Measurements from ENCODE around the gene CTNNA3. TPM values are rescaled to one million over a fixed set of nuclear protein-coding genes. Genes with fewer than 3 reads are reported as not detected.

CTNNA3 gene
- total RNA-seq, 2 donors from 2014 or later: 0.37 to 1.1 TPM

DNA sequence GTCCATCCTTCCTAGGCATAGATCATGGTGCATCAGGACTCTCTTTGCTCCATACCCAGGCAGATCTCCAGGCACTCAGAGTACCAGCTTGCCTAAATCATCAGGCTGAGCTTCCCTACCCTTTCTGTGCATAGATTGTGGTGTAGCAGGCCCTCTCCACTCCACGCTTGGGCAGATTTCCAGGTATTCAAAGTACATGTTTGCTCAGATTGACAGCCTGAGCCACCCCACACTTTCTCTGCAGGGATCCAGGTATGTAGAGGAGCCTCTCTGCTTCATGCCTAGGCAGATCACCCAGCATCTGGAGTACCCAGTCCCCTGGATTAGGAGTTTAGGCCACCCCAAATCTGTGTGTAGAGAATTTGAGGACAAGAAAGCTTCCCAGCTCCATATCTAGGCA lies 1727.6 kb downstream of the CTNNA3 start:
- Histone ChIP-seq H3K9ac (ENCODE audit: low read depth in 2 of 2, low read length in 2 of 2) (no peak overlapping the region), H3K4me3 (no peak overlapping the region), H3K36me3 (no peaks in the 10 kb centered on the region), H3K9me3 (no peaks in the 10 kb centered on the region), H3K4me1 (no peaks in the 10 kb centered on the region), H3K27ac (no peak overlapping the region), H3K27me3 (no peaks in the 10 kb centered on the region)
- intact Hi-C loops (cut with DNase I): no loop called here
- TF ChIP-seq, protein P1, sequence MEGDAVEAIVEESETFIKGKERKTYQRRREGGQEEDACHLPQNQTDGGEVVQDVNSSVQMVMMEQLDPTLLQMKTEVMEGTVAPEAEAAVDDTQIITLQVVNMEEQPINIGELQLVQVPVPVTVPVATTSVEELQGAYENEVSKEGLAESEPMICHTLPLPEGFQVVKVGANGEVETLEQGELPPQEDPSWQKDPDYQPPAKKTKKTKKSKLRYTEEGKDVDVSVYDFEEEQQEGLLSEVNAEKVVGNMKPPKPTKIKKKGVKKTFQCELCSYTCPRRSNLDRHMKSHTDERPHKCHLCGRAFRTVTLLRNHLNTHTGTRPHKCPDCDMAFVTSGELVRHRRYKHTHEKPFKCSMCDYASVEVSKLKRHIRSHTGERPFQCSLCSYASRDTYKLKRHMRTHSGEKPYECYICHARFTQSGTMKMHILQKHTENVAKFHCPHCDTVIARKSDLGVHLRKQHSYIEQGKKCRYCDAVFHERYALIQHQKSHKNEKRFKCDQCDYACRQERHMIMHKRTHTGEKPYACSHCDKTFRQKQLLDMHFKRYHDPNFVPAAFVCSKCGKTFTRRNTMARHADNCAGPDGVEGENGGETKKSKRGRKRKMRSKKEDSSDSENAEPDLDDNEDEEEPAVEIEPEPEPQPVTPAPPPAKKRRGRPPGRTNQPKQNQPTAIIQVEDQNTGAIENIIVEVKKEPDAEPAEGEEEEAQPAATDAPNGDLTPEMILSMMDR (IDR thresholded peaks at IDR 0.05): no peak
- DNase-seq: no peak

DNA sequence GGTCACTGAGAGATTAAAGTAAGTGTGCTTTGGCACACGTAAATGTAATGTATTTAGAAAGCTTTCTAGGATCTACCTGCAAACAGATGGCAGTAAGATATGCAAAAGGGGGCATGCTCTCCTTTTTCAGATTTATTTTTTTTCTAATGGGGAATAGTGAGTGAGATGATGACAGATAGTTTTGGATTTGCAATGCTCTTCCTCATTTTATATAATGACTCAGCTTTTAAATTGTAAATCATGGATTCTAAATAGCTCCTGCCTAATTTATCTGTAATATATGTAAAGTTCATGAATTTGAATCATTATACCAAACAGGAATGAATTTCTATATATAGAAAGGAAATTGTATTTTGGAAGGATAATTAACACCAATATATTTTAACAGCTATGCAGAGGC lies 1731.8 kb downstream of the CTNNA3 start:
- Histone ChIP-seq H3K36me3 (no peaks in the 10 kb centered on the region), H3K9ac (ENCODE audit: low read depth in 2 of 2, low read length in 2 of 2) (no peak overlapping the region), H3K4me1 (no peaks in the 10 kb centered on the region), H3K9me3 (no peaks in the 10 kb centered on the region), H3K4me3 (no peak overlapping the region), H3K27ac (no peak overlapping the region), H3K27me3 (no peaks in the 10 kb centered on the region)
- DNase-seq: no peak
- intact Hi-C loops (cut with DNase I): no loop called here
- TF ChIP-seq, protein P1 (IDR thresholded peaks at IDR 0.05): no peak

DNA sequence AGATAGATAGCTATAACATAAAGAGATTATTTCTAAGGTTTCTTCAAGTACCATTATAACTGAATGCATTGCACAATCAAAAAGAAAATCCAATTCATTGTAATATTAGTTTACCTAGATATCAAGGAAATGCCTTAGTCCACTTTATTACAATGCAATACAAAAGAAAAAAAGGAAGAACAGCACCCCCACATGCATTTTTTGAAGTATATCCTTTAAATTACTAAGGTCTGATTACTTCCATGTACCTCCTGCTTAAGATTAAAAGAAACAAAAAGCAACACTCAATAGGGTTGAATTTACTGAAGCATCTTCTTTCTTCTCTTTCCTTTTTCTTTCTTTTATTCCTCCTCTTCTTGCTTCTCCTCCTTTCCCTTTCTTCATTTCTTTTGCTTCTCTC lies 1743.9 kb downstream of the CTNNA3 start:
- Histone ChIP-seq H3K4me3 (no peak overlapping the region), H3K36me3 (no peaks in the 10 kb centered on the region), H3K9ac (ENCODE audit: low read depth in 2 of 2, low read length in 2 of 2) (no peak overlapping the region), H3K9me3 (no peaks in the 10 kb centered on the region), H3K27ac (no peak overlapping the region), H3K27me3 (no peaks in the 10 kb centered on the region), H3K4me1 (no peaks in the 10 kb centered on the region)
- intact Hi-C loops (cut with DNase I): no loop called here
- TF ChIP-seq, protein P1 (IDR thresholded peaks at IDR 0.05): no peak
- DNase-seq: no peak

DNA sequence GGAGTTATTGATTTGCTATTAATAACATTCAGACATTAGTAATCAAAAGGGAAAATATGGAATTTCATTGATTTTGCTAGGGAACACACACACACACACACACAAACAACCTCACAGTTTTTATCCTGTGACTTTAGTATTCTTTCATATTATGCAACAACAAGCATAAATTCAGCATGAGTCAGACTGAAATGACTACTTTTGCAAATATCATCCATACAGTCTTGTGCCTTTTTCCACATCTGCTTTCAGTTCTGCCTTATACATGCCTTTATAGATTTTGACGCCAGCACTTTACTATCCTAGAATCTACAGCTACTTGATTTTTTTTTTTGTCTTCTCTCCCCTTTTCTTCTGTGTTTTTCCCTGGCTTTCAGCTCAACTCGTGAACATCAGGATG lies 1745.9 kb downstream of the CTNNA3 start:
- no peaks in the 10 kb centered on the region for H3K4me1 ChIP-seq
- no peak overlapping the region for H3K4me3 ChIP-seq
- intact Hi-C loops (cut with DNase I): no loop called here
- H3K27me3 ChIP-seq: no peaks in the 10 kb centered on the region
- H3K27ac ChIP-seq: no peak overlapping the region
- H3K36me3 ChIP-seq: no peaks in the 10 kb centered on the region
- no peak for DNase-seq
- TF ChIP-seq, protein P1 (IDR thresholded peaks at IDR 0.05): no peak
- H3K9me3 ChIP-seq: no peaks in the 10 kb centered on the region
- no peak overlapping the region for H3K9ac ChIP-seq (ENCODE audit: low read depth in 2 of 2, low read length in 2 of 2)

DNA sequence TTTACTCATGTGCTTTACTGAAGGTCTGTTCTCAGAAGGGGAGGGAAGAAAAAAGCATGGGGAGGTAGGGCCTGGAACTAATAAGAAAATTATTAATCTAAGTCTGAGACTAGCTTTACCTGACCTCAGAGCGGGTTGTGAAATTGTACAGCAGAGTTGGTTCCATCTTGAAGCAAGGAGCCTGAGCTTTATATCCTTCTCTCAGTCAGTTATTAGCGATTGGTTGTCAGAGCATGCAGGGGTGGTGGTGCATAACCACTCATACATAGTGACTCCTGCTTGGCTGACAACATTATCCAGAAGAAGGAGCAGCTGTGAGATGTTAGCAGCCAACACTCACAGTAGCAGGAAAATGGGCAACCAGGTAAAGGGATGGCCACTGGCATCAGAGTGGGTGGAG lies 1746.5 kb downstream of the CTNNA3 start:
- DNase-seq: no peak
- Histone ChIP-seq H3K9me3 (no peaks in the 10 kb centered on the region), H3K36me3 (no peaks in the 10 kb centered on the region), H3K4me1 (no peaks in the 10 kb centered on the region), H3K27me3 (no peaks in the 10 kb centered on the region), H3K4me3 (no peak overlapping the region), H3K27ac (no peak overlapping the region), H3K9ac (ENCODE audit: low read depth in 2 of 2, low read length in 2 of 2) (no peak overlapping the region)
- intact Hi-C loops (cut with DNase I): no loop called here
- TF ChIP-seq, protein P1 (IDR thresholded peaks at IDR 0.05): no peak

DNA sequence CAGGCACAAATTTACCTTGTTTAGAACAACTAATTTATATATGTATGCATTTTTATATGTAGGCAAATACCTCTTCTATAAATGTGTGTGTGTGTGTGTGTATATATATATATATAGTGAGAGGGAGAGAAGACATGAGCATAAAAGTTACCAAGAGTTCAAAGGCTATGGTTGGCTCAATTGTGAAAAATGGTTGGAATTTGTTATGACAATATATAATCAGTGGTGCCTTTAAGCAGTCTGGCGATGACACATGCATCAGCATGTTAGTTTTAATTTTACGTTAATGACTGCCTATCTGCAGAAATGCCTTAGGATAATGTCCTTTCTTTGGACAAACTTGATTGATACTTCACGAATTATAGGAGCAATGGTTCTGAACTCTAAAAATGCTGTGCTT lies 1750.9 kb downstream of the CTNNA3 start:
- Histone ChIP-seq H3K4me1 (no peaks in the 10 kb centered on the region), H3K27me3 (no peaks in the 10 kb centered on the region), H3K9ac (ENCODE audit: low read depth in 2 of 2, low read length in 2 of 2) (no peak overlapping the region), H3K4me3 (no peak overlapping the region), H3K36me3 (no peaks in the 10 kb centered on the region), H3K9me3 (no peaks in the 10 kb centered on the region), H3K27ac (no peak overlapping the region)
- TF ChIP-seq, protein P1 (IDR thresholded peaks at IDR 0.05): no peak
- no peak for DNase-seq
- intact Hi-C loops (cut with DNase I): no loop called here

All from colonic mucosa (tissue), 4 donors.